ENCODE data around the gene LRRC23. TPM values are rescaled to one million over a fixed set of nuclear protein-coding genes. Genes with fewer than 3 reads are reported as not detected.

Gene LRRC23
- total and polyA plus RNA-seq, 7 donors, result 5.3 to 21.0 (median 12.2) TPM

DNA sequence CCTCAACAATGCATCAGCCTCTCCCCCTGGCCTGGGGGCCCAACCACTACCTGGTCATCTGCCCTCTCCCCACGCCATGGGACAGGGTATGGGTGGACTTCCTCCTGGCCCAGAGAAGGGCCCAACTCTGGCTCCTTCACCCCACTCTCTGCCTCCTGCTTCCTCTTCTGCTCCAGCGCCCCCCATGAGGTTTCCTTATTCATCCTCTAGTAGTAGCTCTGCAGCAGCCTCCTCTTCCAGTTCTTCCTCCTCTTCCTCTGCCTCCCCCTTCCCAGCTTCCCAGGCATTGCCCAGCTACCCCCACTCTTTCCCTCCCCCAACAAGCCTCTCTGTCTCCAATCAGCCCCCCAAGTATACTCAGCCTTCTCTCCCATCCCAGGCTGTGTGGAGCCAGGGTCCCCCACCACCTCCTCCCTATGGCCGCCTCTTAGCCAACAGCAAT, 31.6 kb downstream of the LRRC23 start:
- no peak for DNase-seq
- intact Hi-C loops (cut with DNase I), result loop anchor here (5.0 kb wide), 1 partner anchor 64 kb away; the partner anchor contains the start of gene SPSB2
- no peaks in the 10 kb centered on the region for H3K27me3 ChIP-seq
- peak overlapping the region; percentile 89 to 99 (median 94) for H3K27ac ChIP-seq
- H3K36me3 ChIP-seq, result peaks cover 2 to 59% (median 35%) of the 10 kb centered on the region in 4 donors
- H3K4me1 ChIP-seq, result peaks cover 0 to 72% (median 61%) of the 10 kb centered on the region in 4 donors
- 79 to 94% methylated on average over 3 of the region's 3 CpGs for WGBS, 2 donors
- TF ChIP-seq POLR2AphosphoS5 (IDR thresholded peaks at IDR 0.05) (no peak), EP300 (IDR thresholded peaks at IDR 0.05) (no peak), CTCF (IDR thresholded peaks at IDR 0.05) (no peak), POLR2A (IDR thresholded peaks at IDR 0.05) (no peak)
- H3K9me3 ChIP-seq, result no peaks in the 10 kb centered on the region
- no peak overlapping the region for H3K4me3 ChIP-seq

- peak overlapping the region; percentile 89 to 99 (median 94) for H3K27ac ChIP-seq
- no peaks in the 10 kb centered on the region for H3K9me3 ChIP-seq
- H3K27me3 ChIP-seq, result no peaks in the 10 kb centered on the region
- H3K4me3 ChIP-seq, result peak overlapping the region; percentile 50 to 61 (median 56)
- peaks cover 5 to 66% (median 41%) of the 10 kb centered on the region in 4 donors for H3K36me3 ChIP-seq
- no peak for DNase-seq
- TF ChIP-seq POLR2A (IDR thresholded peaks at IDR 0.05), result no peak
- peak in 2 of 4 donors; percentile 61 to 69 for TF ChIP-seq POLR2AphosphoS5 (IDR thresholded peaks at IDR 0.05)
- TF ChIP-seq EP300 (IDR thresholded peaks at IDR 0.05), result no peak
- 13 to 34% methylated on average over 36 of the region's 36 CpGs for WGBS, 2 donors
- H3K4me1 ChIP-seq, result peaks cover 0 to 72% (median 62%) of the 10 kb centered on the region in 4 donors
- intact Hi-C loops (cut with DNase I), result loop anchor here (1.0 to 5.0 kb wide), 2 partner anchors 9 to 65 kb away; partner anchors contain the start of gene SPSB2
These were observed 32.2 kb downstream of the LRRC23 start for GRCh38 chr12:6936636-6937480.

- Histone ChIP-seq H3K9me3 (no peaks in the 10 kb centered on the region), H3K27me3 (no peaks in the 10 kb centered on the region), H3K4me3 (peak overlapping the region; percentile 50 to 61 (median 56)), H3K4me1 (peaks cover 0 to 71% (median 61%) of the 10 kb centered on the region in 4 donors), H3K27ac (peak overlapping the region; percentile 89 to 99 (median 94)), H3K36me3 (peaks cover 5 to 70% (median 42%) of the 10 kb centered on the region in 4 donors)
- intact Hi-C loops (cut with DNase I), result loop anchor here (1.0 to 5.0 kb wide), 3 partner anchors 9 to 65 kb away; partner anchors contain the start of gene SPSB2
- 0 to 1% methylated on average over 80 of the region's 80 CpGs for WGBS, 2 donors
- peak; percentile 93 to 97 (median 96) for TF ChIP-seq POLR2AphosphoS5 (IDR thresholded peaks at IDR 0.05)
- TF ChIP-seq POLR2A (IDR thresholded peaks at IDR 0.05), result peak; percentile 15 to 60
- TF ChIP-seq CTCF (IDR thresholded peaks at IDR 0.05), result peak; percentile 90 to 98 (median 94)
- TF ChIP-seq EP300 (IDR thresholded peaks at IDR 0.05), result peak in 1 of 4 donors; percentile 81
- DNase-seq, result peak; percentile 97
These were observed 33.1 kb downstream of the LRRC23 start for GRCh38 chr12:6937481-6938352.

DNA sequence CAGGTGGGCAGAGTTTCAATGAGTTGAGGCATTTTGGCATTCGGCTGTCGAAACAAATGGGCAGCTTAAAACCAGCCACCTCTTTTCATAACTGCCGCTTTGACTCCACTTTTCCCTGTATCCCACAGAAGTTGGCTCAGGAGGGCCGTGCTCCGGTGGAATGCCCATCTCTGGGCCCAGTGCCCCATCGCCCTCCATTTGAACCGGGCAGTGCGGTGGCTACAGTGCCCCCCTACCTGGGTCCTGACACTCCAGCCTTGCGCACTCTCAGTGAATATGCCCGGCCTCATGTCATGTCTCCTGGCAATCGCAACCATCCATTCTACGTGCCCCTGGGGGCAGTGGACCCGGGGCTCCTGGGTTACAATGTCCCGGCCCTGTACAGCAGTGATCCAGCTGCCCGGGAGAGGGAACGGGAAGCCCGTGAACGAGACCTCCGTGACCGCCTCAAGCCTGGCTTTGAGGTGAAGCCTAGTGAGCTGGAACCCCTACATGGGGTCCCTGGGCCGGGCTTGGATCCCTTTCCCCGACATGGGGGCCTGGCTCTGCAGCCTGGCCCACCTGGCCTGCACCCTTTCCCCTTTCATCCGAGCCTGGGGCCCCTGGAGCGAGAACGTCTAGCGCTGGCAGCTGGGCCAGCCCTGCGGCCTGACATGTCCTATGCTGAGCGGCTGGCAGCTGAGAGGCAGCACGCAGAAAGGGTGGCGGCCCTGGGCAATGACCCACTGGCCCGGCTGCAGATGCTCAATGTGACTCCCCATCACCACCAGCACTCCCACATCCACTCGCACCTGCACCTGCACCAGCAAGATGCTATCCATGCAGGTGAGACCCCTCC, 34.0 kb downstream of the LRRC23 start:
- peaks cover 5 to 65% (median 37%) of the 10 kb centered on the region in 4 donors for H3K36me3 ChIP-seq
- peaks cover 0 to 69% (median 59%) of the 10 kb centered on the region in 4 donors for H3K4me1 ChIP-seq
- TF ChIP-seq POLR2AphosphoS5 (IDR thresholded peaks at IDR 0.05), result peak in 2 of 4 donors; percentile 64 to 70
- TF ChIP-seq CTCF (IDR thresholded peaks at IDR 0.05), result peak in 1 of 4 experiments; percentile 5
- no peak for TF ChIP-seq POLR2A (IDR thresholded peaks at IDR 0.05)
- no peak for TF ChIP-seq EP300 (IDR thresholded peaks at IDR 0.05)
- H3K4me3 ChIP-seq, result peak overlapping the region in 3 of 4 donors; percentile 54 to 61 (median 58)
- intact Hi-C loops (cut with DNase I), result loop anchor here (1.0 to 5.0 kb wide), 2 partner anchors 14 to 66 kb away; partner anchors contain the start of gene SPSB2
- no peaks in the 10 kb centered on the region for H3K9me3 ChIP-seq
- H3K27ac ChIP-seq, result peak overlapping the region; percentile 89 to 99 (median 94)
- 85 to 87% methylated on average over 32 of the region's 32 CpGs for WGBS, 2 donors
- no peaks in the 10 kb centered on the region for H3K27me3 ChIP-seq
- no peak for DNase-seq

All from sigmoid colon (tissue), 7 donors.